Measurements from ENCODE around the gene TVP23B. TPM values are rescaled to one million over a fixed set of nuclear protein-coding genes. Genes with fewer than 3 reads are reported as not detected.
A peak's percentile ranks its signal among the peaks of the same experiment; 100 is the strongest.
"Not testable (repeated sequence)": the region's sequence is repeated elsewhere in the genome, so short reads cannot be mapped to it uniquely, and the experiment has no call there.

TVP23B gene
- total and polyA plus RNA-seq, 7 experiments from 2014 or later = 13.2 to 50.4 (median 31.2) TPM

DNA sequence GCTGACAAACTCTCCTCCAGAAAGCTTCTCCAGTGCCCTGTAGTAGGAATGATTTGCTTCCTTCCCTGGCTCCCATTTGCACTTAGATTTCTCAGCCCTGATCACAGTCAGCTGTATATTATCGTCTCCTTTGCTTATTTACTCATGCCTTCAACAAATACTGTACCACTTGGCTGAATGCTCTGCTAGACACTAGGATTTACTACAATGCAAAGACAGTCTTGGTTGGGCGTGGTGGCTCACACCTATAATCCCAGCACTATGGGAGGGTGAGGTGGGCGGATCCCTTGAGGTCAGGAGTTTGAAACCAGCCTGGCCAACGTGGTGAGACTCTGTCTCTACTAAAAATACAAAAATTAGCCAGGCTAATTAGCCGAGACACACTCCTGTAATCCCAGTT lies 5.9 kb downstream of the TVP23B start:
- Mint-ChIP-seq H3K4me1 (peaks cover 22 to 47% (median 34%) of the 10 kb centered on the region in 7 donors), H3K36me3 (peaks cover 0 to 13% (median 9%) of the 10 kb centered on the region in 5 donors)
- H3K4me1 ChIP-seq (ENCODE audit: control insufficient read depth in 2 of 2, insufficient read depth in 2 of 2, low read length in 2 of 2); intact Hi-C loops (cut with micrococcal nuclease); H3K27ac Mint-ChIP-seq; H3K27me3 ChIP-seq (ENCODE audit: control insufficient read depth in 2 of 2, insufficient read depth in 2 of 2, low read length in 2 of 2); H3K27ac ChIP-seq (ENCODE audit: low read depth, low read length); H3K4me3 Mint-ChIP-seq; H3K9me3 ChIP-seq (ENCODE audit: control insufficient read depth in 2 of 3, low read length in 3 of 3); H3K9me3 Mint-ChIP-seq; H3K4me3 ChIP-seq (ENCODE audit: low read length); ATAC-seq; H3K36me3 ChIP-seq (ENCODE audit: control insufficient read depth in 2 of 3, insufficient read depth in 3 of 3, low read length in 3 of 3); DNase-seq; CTCF ChIA-PET; H3K27me3 Mint-ChIP-seq; POLR2A ChIA-PET: not testable (repeated sequence)

GRCh38 chr17:18791402-18791801 lies 10.4 kb downstream of the TVP23B start:
- intact Hi-C loops (cut with micrococcal nuclease); H3K4me1 ChIP-seq (ENCODE audit: control insufficient read depth in 2 of 2, insufficient read depth in 2 of 2, low read length in 2 of 2); H3K4me3 ChIP-seq (ENCODE audit: low read length); H3K4me3 Mint-ChIP-seq; H3K9me3 ChIP-seq (ENCODE audit: control insufficient read depth in 2 of 3, low read length in 3 of 3); H3K27me3 ChIP-seq (ENCODE audit: control insufficient read depth in 2 of 2, insufficient read depth in 2 of 2, low read length in 2 of 2); H3K9me3 Mint-ChIP-seq; H3K27ac Mint-ChIP-seq; H3K27ac ChIP-seq (ENCODE audit: low read depth, low read length); POLR2A ChIA-PET; H3K27me3 Mint-ChIP-seq; H3K36me3 ChIP-seq (ENCODE audit: control insufficient read depth in 2 of 3, insufficient read depth in 3 of 3, low read length in 3 of 3); CTCF ChIA-PET: not testable (repeated sequence)
- DNase-seq (peak in 3 of 9 donors; percentile 8 to 21 (median 19)), ATAC-seq (peak; percentile 76)
- peaks cover 0 to 12% (median 8%) of the 10 kb centered on the region in 5 donors for H3K36me3 Mint-ChIP-seq
- H3K4me1 Mint-ChIP-seq = peaks cover 15 to 35% (median 25%) of the 10 kb centered on the region in 7 donors

GRCh38 chr17:18794841-18795240 lies 13.9 kb downstream of the TVP23B start:
- H3K27me3 Mint-ChIP-seq; H3K4me1 ChIP-seq (ENCODE audit: control insufficient read depth in 2 of 2, insufficient read depth in 2 of 2, low read length in 2 of 2); H3K9me3 ChIP-seq (ENCODE audit: control insufficient read depth in 2 of 3, low read length in 3 of 3); intact Hi-C loops (cut with micrococcal nuclease); CTCF ChIA-PET; H3K4me3 ChIP-seq (ENCODE audit: low read length); POLR2A ChIA-PET; H3K4me3 Mint-ChIP-seq; H3K27ac ChIP-seq (ENCODE audit: low read depth, low read length); ATAC-seq; H3K9me3 Mint-ChIP-seq; DNase-seq; H3K27me3 ChIP-seq (ENCODE audit: control insufficient read depth in 2 of 2, insufficient read depth in 2 of 2, low read length in 2 of 2): not testable (repeated sequence)
- peaks cover 0 to 12% (median 0%) of the 10 kb centered on the region in 3 experiments for H3K36me3 ChIP-seq (ENCODE audit: control insufficient read depth in 2 of 3, insufficient read depth in 3 of 3, low read length in 3 of 3)
- peak overlapping the region in 1 of 9 donors; percentile 67 for H3K27ac Mint-ChIP-seq
- H3K4me1 Mint-ChIP-seq = peaks cover 0 to 16% (median 9%) of the 10 kb centered on the region in 7 donors
- peaks cover 0 to 23% (median 9%) of the 10 kb centered on the region in 5 donors for H3K36me3 Mint-ChIP-seq

- not testable (repeated sequence) for ATAC-seq
Observed at GRCh38 chr17:18796887-18797286, 15.9 kb downstream of the TVP23B start.

DNA sequence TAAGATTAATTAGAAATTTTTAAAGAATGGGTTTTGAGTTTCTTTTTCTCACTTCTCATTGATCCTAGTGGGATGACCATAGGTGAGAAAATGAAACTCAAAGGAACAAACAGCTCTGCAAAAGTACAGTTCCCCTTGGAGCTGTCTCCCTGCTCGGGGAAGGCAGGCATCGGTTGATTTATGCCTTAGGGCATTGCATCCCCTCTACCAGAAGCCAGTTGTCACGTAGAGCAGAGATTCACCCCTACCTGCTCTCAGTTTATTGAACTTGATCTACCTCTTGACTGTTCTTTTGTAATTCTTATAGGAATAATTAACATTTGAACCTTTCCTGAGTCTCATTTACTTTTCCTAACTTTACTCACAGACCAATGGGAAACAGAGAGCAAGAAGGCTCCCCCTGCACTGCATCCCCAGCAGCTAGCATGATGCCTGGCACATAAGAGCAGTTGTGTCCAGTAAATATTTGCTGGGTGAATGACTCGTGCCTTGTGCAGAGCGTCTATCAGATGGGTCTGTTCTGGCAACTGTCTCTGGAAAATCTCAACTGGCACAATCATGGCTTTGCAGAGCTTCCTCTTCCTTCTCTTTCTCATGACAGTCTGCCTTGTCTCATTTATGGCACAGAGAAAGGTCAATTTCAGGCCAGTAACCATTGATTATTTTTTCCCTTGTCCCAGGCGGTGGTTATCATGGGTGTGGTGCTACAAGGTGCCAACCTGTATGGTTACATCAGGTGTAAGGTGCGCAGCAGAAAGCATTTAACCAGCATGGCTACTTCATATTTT lies 22.7 kb downstream of the TVP23B start:
- DNase-seq; CTCF ChIA-PET; H3K4me1 ChIP-seq (ENCODE audit: control insufficient read depth in 2 of 2, insufficient read depth in 2 of 2, low read length in 2 of 2); H3K27ac Mint-ChIP-seq; H3K4me1 Mint-ChIP-seq; H3K4me3 ChIP-seq (ENCODE audit: low read length); H3K27me3 Mint-ChIP-seq; H3K4me3 Mint-ChIP-seq; H3K9me3 Mint-ChIP-seq; ATAC-seq; H3K9me3 ChIP-seq (ENCODE audit: control insufficient read depth in 2 of 3, low read length in 3 of 3); intact Hi-C loops (cut with micrococcal nuclease); H3K36me3 ChIP-seq (ENCODE audit: control insufficient read depth in 2 of 3, insufficient read depth in 3 of 3, low read length in 3 of 3); H3K27ac ChIP-seq (ENCODE audit: low read depth, low read length); H3K27me3 ChIP-seq (ENCODE audit: control insufficient read depth in 2 of 2, insufficient read depth in 2 of 2, low read length in 2 of 2): not testable (repeated sequence)
- peaks cover 0 to 28% (median 18%) of the 10 kb centered on the region in 5 donors for H3K36me3 Mint-ChIP-seq
- POLR2A ChIA-PET = interaction anchor here (0.6 kb wide), 1 partner anchor 10 kb away, joined by 3 read pairs; no protein-coding TSS in a partner anchor

More at GRCh38 chr17:18796887-18797286, 15.9 kb downstream of the TVP23B start:
- H3K4me1 ChIP-seq (ENCODE audit: control insufficient read depth in 2 of 2, insufficient read depth in 2 of 2, low read length in 2 of 2); H3K27ac Mint-ChIP-seq; CTCF ChIA-PET; H3K4me3 Mint-ChIP-seq; H3K9me3 Mint-ChIP-seq; DNase-seq; POLR2A ChIA-PET; H3K27me3 Mint-ChIP-seq; H3K27ac ChIP-seq (ENCODE audit: low read depth, low read length); intact Hi-C loops (cut with micrococcal nuclease); H3K27me3 ChIP-seq (ENCODE audit: control insufficient read depth in 2 of 2, insufficient read depth in 2 of 2, low read length in 2 of 2); H3K4me3 ChIP-seq (ENCODE audit: low read length); H3K9me3 ChIP-seq (ENCODE audit: control insufficient read depth in 2 of 3, low read length in 3 of 3): not testable (repeated sequence)
- peaks cover 0 to 12% (median 0%) of the 10 kb centered on the region in 3 experiments for H3K36me3 ChIP-seq (ENCODE audit: control insufficient read depth in 2 of 3, insufficient read depth in 3 of 3, low read length in 3 of 3)
- Mint-ChIP-seq H3K36me3 (peaks cover 0 to 28% (median 13%) of the 10 kb centered on the region in 5 donors), H3K4me1 (peaks cover 0 to 12% (median 8%) of the 10 kb centered on the region in 7 donors)

DNA sequence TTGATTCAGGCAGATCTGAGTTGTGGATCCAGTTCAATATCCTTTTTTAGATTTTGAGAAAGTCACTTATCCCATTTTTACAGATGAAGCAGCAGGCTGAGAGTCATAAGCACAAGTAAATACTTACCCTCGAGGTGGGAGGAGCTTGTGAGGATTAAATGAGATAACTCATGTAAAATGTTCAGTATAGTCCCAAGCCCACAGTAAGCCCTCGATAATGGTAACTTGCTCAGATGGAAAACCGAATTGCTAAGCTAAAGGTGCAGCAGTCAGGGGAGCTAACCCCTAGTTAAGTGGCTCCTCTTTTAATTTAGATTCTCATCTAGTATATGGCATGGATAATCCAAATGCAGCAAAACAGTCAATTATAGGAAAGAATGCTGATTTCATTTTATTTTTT lies 34.9 kb downstream of the TVP23B start:
- H3K4me3 Mint-ChIP-seq; H3K4me1 Mint-ChIP-seq; H3K27me3 ChIP-seq (ENCODE audit: control insufficient read depth in 2 of 2, insufficient read depth in 2 of 2, low read length in 2 of 2); ATAC-seq; H3K4me1 ChIP-seq (ENCODE audit: control insufficient read depth in 2 of 2, insufficient read depth in 2 of 2, low read length in 2 of 2); H3K9me3 Mint-ChIP-seq; H3K27ac ChIP-seq (ENCODE audit: low read depth, low read length); H3K4me3 ChIP-seq (ENCODE audit: low read length); H3K27ac Mint-ChIP-seq; CTCF ChIA-PET; H3K36me3 ChIP-seq (ENCODE audit: control insufficient read depth in 2 of 3, insufficient read depth in 3 of 3, low read length in 3 of 3); POLR2A ChIA-PET; H3K36me3 Mint-ChIP-seq; H3K9me3 ChIP-seq (ENCODE audit: control insufficient read depth in 2 of 3, low read length in 3 of 3); H3K27me3 Mint-ChIP-seq; DNase-seq: not testable (repeated sequence)
- intact Hi-C loops (cut with micrococcal nuclease) = loop anchor here in 1 of 2 donors (10.0 kb wide), 1 partner anchor 189 kb away; the partner anchor contains the start of gene FAM83G
